ENCODE data around the gene ARMC9. TPM values are rescaled to one million over a fixed set of nuclear protein-coding genes. Genes with fewer than 3 reads are reported as not detected.
"Not testable (repeated sequence)": the region's sequence is repeated elsewhere in the genome, so short reads cannot be mapped to it uniquely, and the experiment has no call there.

ARMC9 gene
- total RNA-seq, 2 experiments from 2014 or later = 1.0 to 1.4 TPM

- H3K4me3 Mint-ChIP-seq = no peak overlapping the region
- H3K9me3 Mint-ChIP-seq = no peaks in the 10 kb centered on the region
- CTCF ChIA-PET = interaction anchor here (0.6 kb wide), 1 partner anchor 1538 kb away, joined by 3 read pairs; no protein-coding TSS in a partner anchor
- no peak for DNase-seq
- H3K36me3 Mint-ChIP-seq (ENCODE audit: low read depth) = no peaks in the 10 kb centered on the region
- H3K27ac Mint-ChIP-seq = no peak overlapping the region
- H3K27me3 Mint-ChIP-seq (ENCODE audit: low read depth) = no peaks in the 10 kb centered on the region
- H3K4me1 Mint-ChIP-seq (ENCODE audit: low read depth) = no peaks in the 10 kb centered on the region
- intact Hi-C loops (cut with micrococcal nuclease) = no loop called here
Observed at GRCh38 chr2:231300722-231301076, 102.3 kb downstream of the ARMC9 start.

GRCh38 chr2:231304259-231304658 is 105.8 kb downstream of the ARMC9 start:
- H3K36me3 Mint-ChIP-seq (ENCODE audit: low read depth); H3K4me1 Mint-ChIP-seq (ENCODE audit: low read depth); CTCF ChIA-PET: not testable (repeated sequence)

DNA sequence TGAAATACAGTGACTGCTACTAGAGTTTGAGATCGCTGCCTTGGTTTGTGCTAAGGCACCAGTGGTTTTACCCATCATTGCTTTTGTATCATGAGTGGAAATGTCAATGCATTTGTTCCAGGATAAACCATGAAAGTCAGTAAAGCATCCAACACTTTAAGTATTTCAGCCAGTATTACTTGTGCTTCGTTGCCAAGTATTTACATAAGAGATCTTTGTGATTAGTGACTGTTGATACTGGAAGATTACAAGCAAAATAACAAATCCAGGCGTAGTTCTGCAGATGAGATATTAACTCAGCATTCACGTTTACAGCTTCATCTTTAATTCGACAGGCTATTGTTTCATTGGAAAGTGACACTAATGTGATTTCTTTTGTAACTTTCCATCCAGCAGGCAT is 106.8 kb downstream of the ARMC9 start:
- Mint-ChIP-seq H3K4me3 (no peak overlapping the region), H3K4me1 (ENCODE audit: low read depth) (no peaks in the 10 kb centered on the region)

More at GRCh38 chr2:231304259-231304658, 105.8 kb downstream of the ARMC9 start:
- DNase-seq; H3K27ac Mint-ChIP-seq; H3K27me3 Mint-ChIP-seq (ENCODE audit: low read depth); intact Hi-C loops (cut with micrococcal nuclease); H3K9me3 Mint-ChIP-seq; H3K4me3 Mint-ChIP-seq: not testable (repeated sequence)

GRCh38 chr2:231306791-231307393 is 108.5 kb downstream of the ARMC9 start:
- intact Hi-C loops (cut with micrococcal nuclease) = no loop called here
- CTCF ChIA-PET = no interaction called here
- no peak for DNase-seq
- H3K4me3 Mint-ChIP-seq = no peak overlapping the region
- no peaks in the 10 kb centered on the region for H3K36me3 Mint-ChIP-seq (ENCODE audit: low read depth)
- no peak overlapping the region for H3K27ac Mint-ChIP-seq
- no peaks in the 10 kb centered on the region for H3K9me3 Mint-ChIP-seq
- no peaks in the 10 kb centered on the region for H3K4me1 Mint-ChIP-seq (ENCODE audit: low read depth)
- H3K27me3 Mint-ChIP-seq (ENCODE audit: low read depth) = no peaks in the 10 kb centered on the region

More for the DNA sequence above, 106.8 kb downstream of the ARMC9 start:
- H3K27me3 Mint-ChIP-seq (ENCODE audit: low read depth) = no peaks in the 10 kb centered on the region
- CTCF ChIA-PET = interaction anchor here (0.9 kb wide), 1 partner anchor 480 kb away, joined by 4 read pairs; no protein-coding TSS in a partner anchor
- no peak overlapping the region for H3K27ac Mint-ChIP-seq
- H3K9me3 Mint-ChIP-seq = no peaks in the 10 kb centered on the region
- no peak for DNase-seq
- intact Hi-C loops (cut with micrococcal nuclease) = no loop called here
- no peaks in the 10 kb centered on the region for H3K36me3 Mint-ChIP-seq (ENCODE audit: low read depth)

DNA sequence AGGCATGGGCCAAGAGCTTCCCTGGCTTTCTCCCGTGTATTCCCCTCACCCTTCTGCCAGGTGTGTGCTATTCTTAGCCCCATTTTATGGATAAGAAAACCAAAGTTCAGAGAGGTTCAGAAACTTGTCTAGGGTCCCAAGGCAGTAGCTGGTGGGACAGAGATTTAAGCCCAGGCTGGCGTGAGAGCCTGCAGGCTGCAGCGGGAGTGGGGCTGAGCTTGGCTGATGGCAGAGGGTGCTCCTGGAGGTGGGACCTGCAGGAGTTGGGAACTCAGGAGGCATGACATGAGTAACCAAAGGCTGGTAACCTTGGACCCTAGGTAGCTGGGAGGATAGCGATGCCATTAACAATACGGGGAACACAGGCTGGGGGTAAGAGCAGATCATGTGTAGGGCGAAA is 109.8 kb downstream of the ARMC9 start:
- no peaks in the 10 kb centered on the region for H3K27me3 Mint-ChIP-seq (ENCODE audit: low read depth)
- H3K9me3 Mint-ChIP-seq = no peaks in the 10 kb centered on the region
- H3K36me3 Mint-ChIP-seq (ENCODE audit: low read depth) = no peaks in the 10 kb centered on the region
- no peak overlapping the region for H3K27ac Mint-ChIP-seq
- CTCF ChIA-PET = interaction anchor here (0.6 kb wide), 1 partner anchor 9 kb away, joined by 3 read pairs; no protein-coding TSS in a partner anchor
- H3K4me3 Mint-ChIP-seq = no peak overlapping the region
- intact Hi-C loops (cut with micrococcal nuclease) = no loop called here
- no peak for DNase-seq
- no peaks in the 10 kb centered on the region for H3K4me1 Mint-ChIP-seq (ENCODE audit: low read depth)

DNA sequence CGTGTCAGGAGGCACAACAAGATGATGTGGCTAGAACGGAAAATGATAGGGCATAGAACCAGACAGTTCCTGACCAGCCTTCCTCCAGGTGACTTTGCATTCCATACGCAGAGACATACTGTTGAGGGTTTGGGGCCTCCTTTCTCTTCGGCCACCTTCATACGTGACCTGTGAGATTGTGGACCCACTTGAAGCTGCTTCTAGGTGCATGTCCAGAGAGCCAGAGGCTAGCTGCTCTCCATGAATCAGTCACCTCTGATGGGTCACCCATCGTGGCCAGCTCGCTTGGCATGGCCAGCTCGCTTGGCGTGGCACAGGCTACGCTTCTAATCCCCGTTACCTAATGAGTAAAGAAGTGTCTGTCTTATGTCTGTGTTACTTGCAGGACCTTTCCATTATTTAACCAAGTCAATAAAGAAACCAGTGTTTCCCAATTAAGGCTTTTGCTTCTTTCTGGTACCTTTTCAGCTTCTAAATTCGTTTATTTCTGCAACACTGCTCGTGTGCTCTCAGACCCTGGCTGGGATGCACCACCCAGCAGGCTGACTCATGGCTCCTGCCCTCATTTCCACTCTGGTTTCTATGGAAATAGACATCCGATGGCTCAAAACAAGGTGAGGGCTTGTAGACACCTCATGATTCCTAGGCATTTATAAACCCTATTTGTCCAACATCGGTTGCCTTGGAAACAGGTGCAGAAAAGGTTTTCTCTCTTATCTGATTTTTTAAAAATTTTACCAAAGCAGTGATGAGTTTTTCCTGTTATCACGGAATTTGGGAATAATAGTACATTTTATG is 110.4 kb downstream of the ARMC9 start:
- no peaks in the 10 kb centered on the region for H3K4me1 Mint-ChIP-seq (ENCODE audit: low read depth)
- H3K27ac Mint-ChIP-seq = no peak overlapping the region
- no peaks in the 10 kb centered on the region for H3K27me3 Mint-ChIP-seq (ENCODE audit: low read depth)
- intact Hi-C loops (cut with micrococcal nuclease) = no loop called here
- no peaks in the 10 kb centered on the region for H3K9me3 Mint-ChIP-seq
- DNase-seq = no peak
- CTCF ChIA-PET = no interaction called here
- H3K36me3 Mint-ChIP-seq (ENCODE audit: low read depth) = no peaks in the 10 kb centered on the region
- no peak overlapping the region for H3K4me3 Mint-ChIP-seq

GRCh38 chr2:231312066-231312465 is 113.6 kb downstream of the ARMC9 start:
- CTCF ChIA-PET = no interaction called here
- Mint-ChIP-seq H3K27ac (no peak overlapping the region), H3K4me3 (no peak overlapping the region), H3K9me3 (peaks cover 1% of the 10 kb centered on the region), H3K36me3 (ENCODE audit: low read depth) (no peaks in the 10 kb centered on the region), H3K27me3 (ENCODE audit: low read depth) (no peaks in the 10 kb centered on the region), H3K4me1 (ENCODE audit: low read depth) (no peaks in the 10 kb centered on the region)
- intact Hi-C loops (cut with micrococcal nuclease) = no loop called here
- DNase-seq = no peak

DNA sequence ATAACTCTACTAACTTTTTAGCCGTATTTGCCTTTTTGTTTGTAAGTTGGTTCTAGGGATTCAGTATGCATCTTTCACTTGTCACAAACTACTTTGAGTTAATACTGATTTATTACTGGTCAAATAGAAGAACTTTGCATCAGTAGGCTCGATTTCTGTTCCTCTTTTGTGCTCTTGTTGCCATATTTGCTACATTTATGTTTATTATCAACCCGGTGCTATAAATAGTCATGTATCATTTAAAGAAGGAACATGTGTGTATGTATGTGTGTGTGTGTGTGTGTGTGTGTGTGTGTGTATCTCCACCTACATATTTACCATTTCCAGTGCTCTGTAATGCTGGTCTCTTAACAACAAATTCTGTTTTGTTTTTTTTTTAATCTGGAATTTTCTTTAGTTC is 117.5 kb downstream of the ARMC9 start:
- Mint-ChIP-seq H3K4me1 (ENCODE audit: low read depth) (no peaks in the 10 kb centered on the region), H3K9me3 (peaks cover 6% of the 10 kb centered on the region), H3K27me3 (ENCODE audit: low read depth) (no peaks in the 10 kb centered on the region), H3K4me3 (no peak overlapping the region), H3K27ac (no peak overlapping the region), H3K36me3 (ENCODE audit: low read depth) (peaks cover 2% of the 10 kb centered on the region)
- CTCF ChIA-PET = interaction anchor here (0.7 kb wide), 1 partner anchor 135 kb away, joined by 3 read pairs; no protein-coding TSS in a partner anchor
- intact Hi-C loops (cut with micrococcal nuclease) = no loop called here
- no peak for DNase-seq

- no peak for DNase-seq
- H3K27me3 Mint-ChIP-seq (ENCODE audit: low read depth) = peaks cover 9% of the 10 kb centered on the region
- intact Hi-C loops (cut with micrococcal nuclease) = no loop called here
- CTCF ChIA-PET = interaction anchor here (0.7 kb wide), 1 partner anchor 10 kb away, joined by 3 read pairs; no protein-coding TSS in a partner anchor
- no peak overlapping the region for H3K4me3 Mint-ChIP-seq
- H3K27ac Mint-ChIP-seq = no peak overlapping the region
- H3K4me1 Mint-ChIP-seq (ENCODE audit: low read depth) = peaks cover 4% of the 10 kb centered on the region
- H3K36me3 Mint-ChIP-seq (ENCODE audit: low read depth) = peaks cover 2% of the 10 kb centered on the region
- H3K9me3 Mint-ChIP-seq = peaks cover 6% of the 10 kb centered on the region
Observed at GRCh38 chr2:231317579-231317978, 119.1 kb downstream of the ARMC9 start.

- DNase-seq = no peak
- intact Hi-C loops (cut with micrococcal nuclease) = no loop called here
- Mint-ChIP-seq H3K4me3 (no peak overlapping the region), H3K36me3 (ENCODE audit: low read depth) (peaks cover 2% of the 10 kb centered on the region), H3K9me3 (peaks cover 6% of the 10 kb centered on the region), H3K27ac (no peak overlapping the region), H3K27me3 (ENCODE audit: low read depth) (peaks cover 15% of the 10 kb centered on the region), H3K4me1 (ENCODE audit: low read depth) (peaks cover 4% of the 10 kb centered on the region)
- CTCF ChIA-PET = interaction anchor here (0.6 to 1.2 kb wide), 2 partner anchors 23 to 88 kb away, joined by 3 to 4 read pairs; no protein-coding TSS in a partner anchor
Observed at GRCh38 chr2:231318436-231318835, 120.0 kb downstream of the ARMC9 start.

DNA sequence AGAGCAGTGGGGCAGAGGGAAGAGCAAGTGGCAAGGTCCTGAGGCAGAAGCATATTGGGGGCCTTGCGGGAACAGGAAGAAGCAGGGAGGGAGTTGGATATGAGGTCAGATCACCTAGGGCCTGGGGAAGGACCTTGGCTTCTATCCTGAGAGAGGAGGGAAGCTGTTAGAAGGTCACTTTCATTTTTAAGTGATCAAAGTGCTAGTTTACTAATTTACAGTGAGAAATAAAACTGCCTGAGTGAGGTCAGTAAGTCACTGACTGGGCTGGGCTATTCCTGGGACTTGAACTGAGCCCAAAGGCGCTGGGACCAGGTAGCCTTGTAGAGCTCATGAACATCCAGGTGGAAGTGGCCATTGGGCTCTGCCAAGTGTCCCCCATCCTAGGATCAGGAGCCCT is 120.5 kb downstream of the ARMC9 start:
- H3K27me3 Mint-ChIP-seq (ENCODE audit: low read depth) = peaks cover 16% of the 10 kb centered on the region
- H3K36me3 Mint-ChIP-seq (ENCODE audit: low read depth) = peaks cover 2% of the 10 kb centered on the region
- no peak overlapping the region for H3K27ac Mint-ChIP-seq
- intact Hi-C loops (cut with micrococcal nuclease) = no loop called here
- H3K9me3 Mint-ChIP-seq = peaks cover 6% of the 10 kb centered on the region
- peaks cover 4% of the 10 kb centered on the region for H3K4me1 Mint-ChIP-seq (ENCODE audit: low read depth)
- CTCF ChIA-PET = interaction anchor here (0.6 to 1.2 kb wide), 2 partner anchors 22 to 89 kb away, joined by 3 to 4 read pairs; no protein-coding TSS in a partner anchor
- DNase-seq = no peak
- no peak overlapping the region for H3K4me3 Mint-ChIP-seq

- H3K27me3 Mint-ChIP-seq (ENCODE audit: low read depth) = peaks cover 16% of the 10 kb centered on the region
- no peak overlapping the region for H3K27ac Mint-ChIP-seq
- intact Hi-C loops (cut with micrococcal nuclease) = no loop called here
- CTCF ChIA-PET = interaction anchor here (1.2 to 1.5 kb wide), 2 partner anchors 21 to 91 kb away, joined by 3 read pairs; no protein-coding TSS in a partner anchor
- peaks cover 2% of the 10 kb centered on the region for H3K36me3 Mint-ChIP-seq (ENCODE audit: low read depth)
- peaks cover 6% of the 10 kb centered on the region for H3K9me3 Mint-ChIP-seq
- H3K4me3 Mint-ChIP-seq = no peak overlapping the region
- peaks cover 4% of the 10 kb centered on the region for H3K4me1 Mint-ChIP-seq (ENCODE audit: low read depth)
- no peak for DNase-seq
Observed at GRCh38 chr2:231319867-231320266, 121.4 kb downstream of the ARMC9 start.

All from activated naive CD4-positive, alpha-beta T cell treated with anti-CD3 and anti-CD28 coated beads for 36 hours (primary cell).